HepG2 (cell line): ENCODE data around the gene PDGFA. TPM values are rescaled to one million over a fixed set of nuclear protein-coding genes. Genes with fewer than 3 reads are reported as not detected.

Experiments
- ATAC-seq: fragments of 200-7000 bp; cut with Tn5 transposase; 3 replicates; pipeline ENCODE4 v1.9.1; 2020; ENCODE audit warnings: mild to moderate bottlenecking, moderate library complexity
- BruUV-seq: library from RNA; stranded (reverse); fragments of 400-500 nt; replicated peaks from 2 replicates; lab custom pipeline; 2021; lab: Mats Ljungman, UMichigan
- CTCF ChIA-PET: fragments of 300-600 bp; formaldehyde crosslinking; extraction: SDS; loops from one replicate; lab custom pipeline; 2021; ENCODE audit warnings: low total read pairs, inconsistent platforms, low intra/inter-chr PET ratio; lab: Yijun Ruan, JAX
- POLR2A ChIA-PET: fragments of 350-600 bp; sonication (Branson Sonifier 250); formaldehyde crosslinking; loops from one replicate; lab custom pipeline; 2020; ENCODE audit warnings: antibody characterized with exemption, inconsistent platforms; lab: Yijun Ruan, JAX
- DNase-seq: peaks from one replicate; pipeline ENCODE4 v3.0.0-alpha.2; 2015; ENCODE audit warnings: low spot score
- FAIRE-seq: peaks from 3 replicates; lab custom pipeline; 2011; peaks lifted over from hg19 to GRCh38; lab: Jason Lieb, UNC
- H2AFZ ChIP-seq: one replicate; pipeline ENCODE4 v1.6.1; 2011; ENCODE audit warnings: low read length, inconsistent platforms
- H3K27ac ChIP-seq: fragments of 300-600 bp; 3 replicates; pipeline ENCODE4 v1.8.0; 2011; ENCODE audit warnings: mixed run types, mild to moderate bottlenecking, mixed read lengths, low read length, inconsistent platforms; ENCODE audit not compliant: insufficient read depth; ENCODE audit errors: extremely low read length
- H3K27me3 ChIP-seq, 2 experiments: fragments of 200-600 bp in 1 of 2; 2 replicates in 1 of 2; 3 replicates in 1 of 2; pipeline versions ENCODE4 v1.6.0 to v1.8.0; 2011; ENCODE audit warnings: low read length in 2 of 2, mild to moderate bottlenecking in 2 of 2, moderate library complexity in 2 of 2, inconsistent platforms in 1 of 2; ENCODE audit not compliant: insufficient read depth in 2 of 2, control insufficient read depth in 1 of 2
- H3K36me3 ChIP-seq, 2 experiments: fragments of 200-600 bp in 1 of 2; replicated peaks in 1 of 2; 2 replicates in 1 of 2; 3 replicates in 1 of 2; pipeline versions ENCODE4 v1.5.1 to v1.8.0; 2011; ENCODE audit warnings: low read length in 2 of 2, inconsistent platforms in 1 of 2; ENCODE audit not compliant: insufficient read depth in 2 of 2, control insufficient read depth in 1 of 2
- H3K4me1 ChIP-seq: 2 replicates; pipeline ENCODE4 v1.5.1; 2012; ENCODE audit warnings: low read length, inconsistent platforms; ENCODE audit not compliant: insufficient read depth
- H3K4me2 ChIP-seq: 2 replicates; pipeline ENCODE4 v1.6.0; 2011; ENCODE audit warnings: low read depth, low read length, inconsistent platforms
- H3K4me3 ChIP-seq, 3 experiments: fragments of 200-600 bp in 1 of 3; sonication (generic), shearing (Covaris generic) in 1 of 3; replicated peaks in 1 of 3; 2 replicates each; pipeline ENCODE4 v1.5.1; 2011 to 2016; ENCODE audit warnings: low read length in 3 of 3, inconsistent platforms in 2 of 3, low read depth in 2 of 3, mild to moderate bottlenecking in 2 of 3, control low read depth in 1 of 3, mixed read lengths in 1 of 3; ENCODE audit not compliant: insufficient read depth in 1 of 3
- H3K79me2 ChIP-seq: one replicate; pipeline ENCODE4 v1.6.1; 2011; ENCODE audit warnings: low read length, inconsistent platforms; ENCODE audit not compliant: insufficient read depth
- H3K9ac ChIP-seq: 2 replicates; pipeline ENCODE4 v1.6.0; 2011; ENCODE audit warnings: mild to moderate bottlenecking, low read depth, low read length, inconsistent platforms; ENCODE audit not compliant: insufficient read depth
- H3K9me3 ChIP-seq: 2 replicates; pipeline ENCODE4 v1.5.1; 2012; ENCODE audit warnings: mild to moderate bottlenecking, low read length
- H4K20me1 ChIP-seq: 2 replicates; pipeline ENCODE4 v1.6.0; 2011; ENCODE audit warnings: inconsistent platforms, mild to moderate bottlenecking, low read length, moderate library complexity; ENCODE audit not compliant: insufficient read depth
- ADNP ChIP-seq: sonication (generic); formaldehyde crosslinking; IDR thresholded peaks from 2 replicates; pipeline ENCODE4 v1.4.0; 2020; ENCODE audit warnings: missing genetic modification reagents
- CREM ChIP-seq, 2 experiments: sonication (generic) in 1 of 2; formaldehyde crosslinking in 1 of 2; IDR thresholded peaks; 2 replicates each; pipeline versions ENCODE4 v1.4.0 to v1.6.1; 2016 to 2020; ENCODE audit warnings: antibody characterized with exemption in 1 of 2, mild to moderate bottlenecking in 1 of 2, missing genetic modification reagents in 1 of 2
- KLF12 ChIP-seq: sonication (generic); formaldehyde crosslinking; IDR thresholded peaks from 2 replicates; pipeline ENCODE4 v1.4.0; 2020; ENCODE audit warnings: missing genetic modification reagents, borderline replicate concordance
- MAFK ChIP-seq, 2 experiments: IDR thresholded peaks in 1 of 2; conservative IDR thresholded peaks in 1 of 2; 2 replicates each; pipeline ENCODE4 v1.6.1; 2011; ENCODE audit warnings: improper control_type of control experiment in 2 of 2, low read length in 2 of 2
- PLRG1 ChIP-seq: fragments of 450-650 bp; conservative IDR thresholded peaks from 2 replicates; pipeline ENCODE4 v1.6.1; 2016
- POLR2G ChIP-seq: fragments of 200-400 bp; formaldehyde crosslinking; IDR thresholded peaks from 2 replicates; pipeline ENCODE4 v1.6.1; 2018; ENCODE audit warnings: mild to moderate bottlenecking, low read depth, low read length, moderate library complexity
- ZBTB42 ChIP-seq: sonication (generic); formaldehyde crosslinking; IDR thresholded peaks from 2 replicates; pipeline ENCODE4 v1.5.0; 2020; ENCODE audit warnings: mild to moderate bottlenecking, missing genetic modification reagents
- WGBS: methylation state at CpG from one replicate; pipeline ENCODE4 v1.1.6; 2017; ENCODE audit warnings: low lambda C conversion rate; 5-methylcytosine and 5-hydroxymethylcytosine counted together
- in situ Hi-C: cut with HindIII; loops from 2 replicates; pipeline ENCODE4 v1.10.0; 2017; ENCODE audit warnings: low pct_unique_long_range_greater_than_20kb; ENCODE audit not compliant: extremely low pct_ligation_motif_present
- intact Hi-C: fragments of 100-400 bp; cut with micrococcal nuclease; formaldehyde crosslinking; loops from one replicate; pipeline ENCODE4 v1.10.0; 2022; ENCODE audit not compliant: unreplicated experiment
- polyA plus RNA-seq, 8 experiments: library from polyadenylated mRNA; depleted of rRNA in 3 of 8; stranded (reverse) in 7 of 8; unstranded in 1 of 8; fragments of >200 nt; fragmentation: Illumina TruSeq in 4 of 8; extraction: Trizol in 4 of 8; gene quantifications; 2 replicates each; pipeline versions ENCODE4 v1.2.1 to v1.2.3, GENCODE V29; 2011 to 2016; ENCODE audit warnings: low read depth in 4 of 8, missing spikeins in 1 of 8, mixed read lengths in 1 of 8; ENCODE audit not compliant: insufficient read depth in 1 of 8
- total RNA-seq, 5 experiments: library from RNA; depleted of rRNA; stranded (reverse); fragments of >200 nt; fragmentation: Illumina TruSeq; extraction: Trizol; gene quantifications; 2 replicates each; pipeline ENCODE4 v1.2.3, GENCODE V29; 2016; ENCODE audit warnings: low read depth in 1 of 5
- TF ChIP-seq, protein P1 (sequence below): sonication (generic); formaldehyde crosslinking; IDR thresholded peaks from 2 replicates; pipeline ENCODE4 v1.4.0; 2020; ENCODE audit warnings: missing genetic modification reagents
- TF ChIP-seq, protein P2 (sequence below): sonication (generic); formaldehyde crosslinking; IDR thresholded peaks from 2 replicates; pipeline ENCODE4 v1.8.0; 2022; ENCODE audit warnings: mild to moderate bottlenecking, missing genetic modification reagents; ENCODE audit not compliant: insufficient replicate concordance
- TF ChIP-seq, protein P3 (sequence below): IDR thresholded peaks from 2 replicates; pipeline ENCODE4 v1.6.1; 2016; ENCODE audit warnings: low read depth, missing genetic modification reagents, missing compliant biosample characterization
- TF ChIP-seq, protein P4 (sequence below): sonication (generic); formaldehyde crosslinking; IDR thresholded peaks from 2 replicates; pipeline ENCODE4 v1.8.0; 2022; ENCODE audit warnings: mild to moderate bottlenecking, missing genetic modification reagents, borderline replicate concordance
- TF ChIP-seq, protein P5 (sequence below): IDR thresholded peaks from 2 replicates; pipeline ENCODE4 v1.6.1; 2012; ENCODE audit warnings: inconsistent platforms

Gene PDGFA
- total and polyA plus RNA-seq, 2 of the 13 experiments (the other 11 are each of a cell fraction or from before 2014, with no cell fraction given) = 1.5 to 3.4 TPM

DNA sequence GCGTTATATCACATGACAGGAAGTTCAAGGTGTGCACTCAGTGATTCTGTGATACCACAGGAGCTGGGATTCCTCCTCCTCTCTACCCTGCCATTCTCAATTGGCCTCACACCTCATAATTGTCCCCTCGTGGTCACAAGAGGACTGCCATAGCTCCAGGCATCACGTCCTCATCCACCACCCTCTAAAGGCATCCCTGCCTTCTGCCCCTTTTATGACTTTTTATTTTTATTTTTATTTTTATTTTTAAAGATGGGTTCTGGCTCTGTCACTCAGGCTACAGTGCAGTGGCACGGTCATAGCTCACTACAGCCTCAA lies 47.0 kb downstream of the PDGFA start:
- H3K4me2 ChIP-seq = peak overlapping the region; percentile 67
- H2AFZ ChIP-seq = no peak overlapping the region
- in situ Hi-C loops = no loop called here
- TF ChIP-seq PLRG1 = no peak
- 0 out of 2 replicates have a peak, but pooled peaks have one; percentile 50 for TF ChIP-seq CREM (IDR thresholded peaks at IDR 0.05)
- TF ChIP-seq CREM (CRISPR knock-in tag; IDR thresholded peaks at IDR 0.05) = no peak
- peak; percentile 5; the same call in 1 of the 2 replicates for TF ChIP-seq POLR2G
- no peak for TF ChIP-seq KLF12
- TF ChIP-seq, protein P1, sequence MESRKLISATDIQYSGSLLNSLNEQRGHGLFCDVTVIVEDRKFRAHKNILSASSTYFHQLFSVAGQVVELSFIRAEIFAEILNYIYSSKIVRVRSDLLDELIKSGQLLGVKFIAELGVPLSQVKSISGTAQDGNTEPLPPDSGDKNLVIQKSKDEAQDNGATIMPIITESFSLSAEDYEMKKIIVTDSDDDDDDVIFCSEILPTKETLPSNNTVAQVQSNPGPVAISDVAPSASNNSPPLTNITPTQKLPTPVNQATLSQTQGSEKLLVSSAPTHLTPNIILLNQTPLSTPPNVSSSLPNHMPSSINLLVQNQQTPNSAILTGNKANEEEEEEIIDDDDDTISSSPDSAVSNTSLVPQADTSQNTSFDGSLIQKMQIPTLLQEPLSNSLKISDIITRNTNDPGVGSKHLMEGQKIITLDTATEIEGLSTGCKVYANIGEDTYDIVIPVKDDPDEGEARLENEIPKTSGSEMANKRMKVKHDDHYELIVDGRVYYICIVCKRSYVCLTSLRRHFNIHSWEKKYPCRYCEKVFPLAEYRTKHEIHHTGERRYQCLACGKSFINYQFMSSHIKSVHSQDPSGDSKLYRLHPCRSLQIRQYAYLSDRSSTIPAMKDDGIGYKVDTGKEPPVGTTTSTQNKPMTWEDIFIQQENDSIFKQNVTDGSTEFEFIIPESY (CRISPR knock-in tag) = 0 out of 2 replicates have a peak, but pooled peaks have one; percentile 1
- TF ChIP-seq, protein P2, sequence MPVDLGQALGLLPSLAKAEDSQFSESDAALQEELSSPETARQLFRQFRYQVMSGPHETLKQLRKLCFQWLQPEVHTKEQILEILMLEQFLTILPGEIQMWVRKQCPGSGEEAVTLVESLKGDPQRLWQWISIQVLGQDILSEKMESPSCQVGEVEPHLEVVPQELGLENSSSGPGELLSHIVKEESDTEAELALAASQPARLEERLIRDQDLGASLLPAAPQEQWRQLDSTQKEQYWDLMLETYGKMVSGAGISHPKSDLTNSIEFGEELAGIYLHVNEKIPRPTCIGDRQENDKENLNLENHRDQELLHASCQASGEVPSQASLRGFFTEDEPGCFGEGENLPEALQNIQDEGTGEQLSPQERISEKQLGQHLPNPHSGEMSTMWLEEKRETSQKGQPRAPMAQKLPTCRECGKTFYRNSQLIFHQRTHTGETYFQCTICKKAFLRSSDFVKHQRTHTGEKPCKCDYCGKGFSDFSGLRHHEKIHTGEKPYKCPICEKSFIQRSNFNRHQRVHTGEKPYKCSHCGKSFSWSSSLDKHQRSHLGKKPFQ (CRISPR knock-in tag) = no peak
- no peak for TF ChIP-seq ZBTB42 (CRISPR knock-in tag)
- TF ChIP-seq ADNP (CRISPR knock-in tag) = 0 out of 2 replicates have a peak, but pooled peaks have one; percentile 26
- TF ChIP-seq, protein P3, sequence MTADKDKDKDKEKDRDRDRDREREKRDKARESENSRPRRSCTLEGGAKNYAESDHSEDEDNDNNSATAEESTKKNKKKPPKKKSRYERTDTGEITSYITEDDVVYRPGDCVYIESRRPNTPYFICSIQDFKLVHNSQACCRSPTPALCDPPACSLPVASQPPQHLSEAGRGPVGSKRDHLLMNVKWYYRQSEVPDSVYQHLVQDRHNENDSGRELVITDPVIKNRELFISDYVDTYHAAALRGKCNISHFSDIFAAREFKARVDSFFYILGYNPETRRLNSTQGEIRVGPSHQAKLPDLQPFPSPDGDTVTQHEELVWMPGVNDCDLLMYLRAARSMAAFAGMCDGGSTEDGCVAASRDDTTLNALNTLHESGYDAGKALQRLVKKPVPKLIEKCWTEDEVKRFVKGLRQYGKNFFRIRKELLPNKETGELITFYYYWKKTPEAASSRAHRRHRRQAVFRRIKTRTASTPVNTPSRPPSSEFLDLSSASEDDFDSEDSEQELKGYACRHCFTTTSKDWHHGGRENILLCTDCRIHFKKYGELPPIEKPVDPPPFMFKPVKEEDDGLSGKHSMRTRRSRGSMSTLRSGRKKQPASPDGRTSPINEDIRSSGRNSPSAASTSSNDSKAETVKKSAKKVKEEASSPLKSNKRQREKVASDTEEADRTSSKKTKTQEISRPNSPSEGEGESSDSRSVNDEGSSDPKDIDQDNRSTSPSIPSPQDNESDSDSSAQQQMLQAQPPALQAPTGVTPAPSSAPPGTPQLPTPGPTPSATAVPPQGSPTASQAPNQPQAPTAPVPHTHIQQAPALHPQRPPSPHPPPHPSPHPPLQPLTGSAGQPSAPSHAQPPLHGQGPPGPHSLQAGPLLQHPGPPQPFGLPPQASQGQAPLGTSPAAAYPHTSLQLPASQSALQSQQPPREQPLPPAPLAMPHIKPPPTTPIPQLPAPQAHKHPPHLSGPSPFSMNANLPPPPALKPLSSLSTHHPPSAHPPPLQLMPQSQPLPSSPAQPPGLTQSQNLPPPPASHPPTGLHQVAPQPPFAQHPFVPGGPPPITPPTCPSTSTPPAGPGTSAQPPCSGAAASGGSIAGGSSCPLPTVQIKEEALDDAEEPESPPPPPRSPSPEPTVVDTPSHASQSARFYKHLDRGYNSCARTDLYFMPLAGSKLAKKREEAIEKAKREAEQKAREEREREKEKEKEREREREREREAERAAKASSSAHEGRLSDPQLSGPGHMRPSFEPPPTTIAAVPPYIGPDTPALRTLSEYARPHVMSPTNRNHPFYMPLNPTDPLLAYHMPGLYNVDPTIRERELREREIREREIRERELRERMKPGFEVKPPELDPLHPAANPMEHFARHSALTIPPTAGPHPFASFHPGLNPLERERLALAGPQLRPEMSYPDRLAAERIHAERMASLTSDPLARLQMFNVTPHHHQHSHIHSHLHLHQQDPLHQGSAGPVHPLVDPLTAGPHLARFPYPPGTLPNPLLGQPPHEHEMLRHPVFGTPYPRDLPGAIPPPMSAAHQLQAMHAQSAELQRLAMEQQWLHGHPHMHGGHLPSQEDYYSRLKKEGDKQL = no peak
- TF ChIP-seq, protein P4, sequence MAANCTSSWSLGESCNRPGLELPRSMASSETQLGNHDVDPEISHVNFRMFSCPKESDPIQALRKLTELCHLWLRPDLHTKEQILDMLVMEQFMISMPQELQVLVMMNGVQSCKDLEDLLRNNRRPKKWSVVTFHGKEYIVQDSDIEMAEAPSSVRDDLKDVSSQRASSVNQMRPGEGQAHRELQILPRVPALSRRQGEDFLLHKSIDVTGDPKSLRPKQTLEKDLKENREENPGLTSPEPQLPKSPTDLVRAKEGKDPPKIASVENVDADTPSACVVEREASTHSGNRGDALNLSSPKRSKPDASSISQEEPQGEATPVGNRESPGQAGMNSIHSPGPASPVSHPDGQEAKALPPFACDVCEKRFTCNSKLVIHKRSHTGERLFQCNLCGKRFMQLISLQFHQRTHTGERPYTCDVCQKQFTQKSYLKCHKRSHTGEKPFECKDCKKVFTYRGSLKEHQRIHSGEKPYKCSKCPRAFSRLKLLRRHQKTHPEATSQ (CRISPR knock-in tag) = no peak
- TF ChIP-seq MAFK (conservative IDR thresholded peaks at IDR 0.05 in 1 of 2, IDR thresholded peaks at IDR 0.05 in 1 of 2; ENCODE audit: low read length in 2 of 2) = no peak
- TF ChIP-seq, protein P5, sequence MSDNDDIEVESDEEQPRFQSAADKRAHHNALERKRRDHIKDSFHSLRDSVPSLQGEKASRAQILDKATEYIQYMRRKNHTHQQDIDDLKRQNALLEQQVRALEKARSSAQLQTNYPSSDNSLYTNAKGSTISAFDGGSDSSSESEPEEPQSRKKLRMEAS = 0 out of 2 replicates have a peak, but pooled peaks have one; percentile 8

More for the DNA sequence above, 47.0 kb downstream of the PDGFA start:
- intact Hi-C loops = no loop called here
- Histone ChIP-seq H3K4me1 (peaks cover 55% of the 10 kb centered on the region), H3K4me3 (peak overlapping the region in 1 of 3 experiments; percentile 57; a peak in 1 of 6 replicates), H3K27me3 (0 out of 5 replicates have a peak, but pooled peaks cover 0 to 1% of the 10 kb centered on the region in 2 experiments), H3K27ac (peak overlapping the region; percentile 80), H3K9ac (no peak overlapping the region), H3K9me3 (no peaks in the 10 kb centered on the region), H3K79me2 (no peaks in the 10 kb centered on the region), H3K36me3 (no peaks in the 10 kb centered on the region), H4K20me1 (no peaks in the 10 kb centered on the region)
- FAIRE-seq (no peak), DNase-seq (no peak), ATAC-seq (no peak)
- 51% methylated on average over 4 of the region's 4 CpGs for WGBS
- CTCF ChIA-PET = no interaction called here
- no TSS peak for BruUV-seq
- POLR2A ChIA-PET = interaction anchor here (1.2 to 2.8 kb wide), 12 partner anchors 8 to 259 kb away, joined by 3 to 36 read pairs (median 6); no protein-coding TSS in a partner anchor
